DOHH2 (cell line): Measurements from ENCODE around the gene LETM1.

ENCODE experiments used
- CTCF ChIP-seq: fragments of 200-600 bp; sonication (generic); IDR thresholded peaks from one replicate; pipeline ENCODE4 v1.5.1; 2014; ENCODE audit warnings: antibody characterized with exemption, mild to moderate bottlenecking, low read depth, low read length; ENCODE audit not compliant: poor library complexity, severe bottlenecking
- EZH2phosphoT487 ChIP-seq: fragments of 200-600 bp; sonication (generic); IDR thresholded peaks from 2 replicates; pipeline ENCODE4 v1.6.1; 2017; ENCODE audit warnings: borderline replicate concordance, mild to moderate bottlenecking, antibody characterized with exemption, low read length, moderate library complexity, mixed read lengths

- TF ChIP-seq CTCF: no peak
- no peak for TF ChIP-seq EZH2phosphoT487
Observed at GRCh38 chr4:1798580-1799386, 57.2 kb downstream of the LETM1 start.
